HG03571 (cell line): Measurements from ENCODE around the gene SCAPER.
"Not testable (repeated sequence)": the region's sequence is repeated elsewhere in the genome, so short reads cannot be mapped to it uniquely, and the experiment has no call there.

Source experiments
- ATAC-seq: cut with Tn5 transposase; IDR thresholded peaks from one replicate; pipeline ENCODE4 v1.9.1; 2021; ENCODE audit not compliant: unreplicated experiment

The SCAPER gene

GRCh38 chr15:76503804-76504203 lies 401.3 kb downstream of the SCAPER start:
- ATAC-seq, result no peak

GRCh38 chr15:76503121-76503520 lies 402.0 kb downstream of the SCAPER start:
- no peak for ATAC-seq

GRCh38 chr15:76502678-76503077 lies 402.5 kb downstream of the SCAPER start:
- ATAC-seq, result no peak

GRCh38 chr15:76502185-76502584 lies 403.0 kb downstream of the SCAPER start:
- not testable (repeated sequence) for ATAC-seq

- no peak for ATAC-seq
These were observed 403.4 kb downstream of the SCAPER start for GRCh38 chr15:76501726-76502125.

GRCh38 chr15:76501011-76501410 lies 404.1 kb downstream of the SCAPER start:
- no peak for ATAC-seq

GRCh38 chr15:76495487-76495886 lies 409.7 kb downstream of the SCAPER start:
- ATAC-seq, result no peak

- ATAC-seq, result no peak
These were observed 412.6 kb downstream of the SCAPER start for GRCh38 chr15:76492538-76492937.

- no peak for ATAC-seq
These were observed 421.4 kb downstream of the SCAPER start for GRCh38 chr15:76483752-76484151.

- no peak for ATAC-seq
These were observed 422.1 kb downstream of the SCAPER start for GRCh38 chr15:76483018-76483417.

GRCh38 chr15:76480267-76480666 lies 424.9 kb downstream of the SCAPER start:
- ATAC-seq, result no peak

- ATAC-seq, result no peak
These were observed 434.4 kb downstream of the SCAPER start for GRCh38 chr15:76470691-76471090.

- ATAC-seq, result no peak
These were observed 436.4 kb downstream of the SCAPER start for GRCh38 chr15:76468722-76469121.

- ATAC-seq, result no peak
These were observed 438.0 kb downstream of the SCAPER start for GRCh38 chr15:76467136-76467535.

- no peak for ATAC-seq
These were observed 439.4 kb downstream of the SCAPER start for GRCh38 chr15:76465728-76466127.

- ATAC-seq, result no peak
These were observed 440.9 kb downstream of the SCAPER start for GRCh38 chr15:76464247-76464646.

GRCh38 chr15:76460871-76461270 lies 444.3 kb downstream of the SCAPER start:
- ATAC-seq, result no peak

GRCh38 chr15:76460347-76460746 lies 444.8 kb downstream of the SCAPER start:
- ATAC-seq, result no peak

- no peak for ATAC-seq
These were observed 453.6 kb downstream of the SCAPER start for GRCh38 chr15:76451540-76451939.

GRCh38 chr15:76449455-76449854 lies 455.7 kb downstream of the SCAPER start:
- ATAC-seq, result no peak

GRCh38 chr15:76448755-76449154 lies 456.4 kb downstream of the SCAPER start:
- ATAC-seq, result no peak

GRCh38 chr15:76447728-76448441 lies 457.3 kb downstream of the SCAPER start:
- no peak for ATAC-seq

GRCh38 chr15:76440441-76440840 lies 464.7 kb downstream of the SCAPER start:
- no peak for ATAC-seq
